GM18951 (cell line): ENCODE data around the gene GDF15.
A peak's percentile ranks its signal among the peaks of the same experiment; 100 is the strongest.

Experiments
- POLR2A ChIP-seq: IDR thresholded peaks from 4 replicates; pipeline ENCODE4 v1.6.1; 2011; ENCODE audit warnings: mild to moderate bottlenecking; ENCODE audit not compliant: insufficient read length, insufficient read depth; ENCODE audit errors: extremely low read depth
- in situ Hi-C: fragments of 300-500 bp; cut with MboI; formaldehyde crosslinking; loops from one replicate; pipeline ENCODE4 v1.12.0; 2022; ENCODE audit warnings: low sequenced_read_pairs, mixed read lengths, inconsistent platforms; ENCODE audit not compliant: unreplicated experiment

GDF15 gene

DNA sequence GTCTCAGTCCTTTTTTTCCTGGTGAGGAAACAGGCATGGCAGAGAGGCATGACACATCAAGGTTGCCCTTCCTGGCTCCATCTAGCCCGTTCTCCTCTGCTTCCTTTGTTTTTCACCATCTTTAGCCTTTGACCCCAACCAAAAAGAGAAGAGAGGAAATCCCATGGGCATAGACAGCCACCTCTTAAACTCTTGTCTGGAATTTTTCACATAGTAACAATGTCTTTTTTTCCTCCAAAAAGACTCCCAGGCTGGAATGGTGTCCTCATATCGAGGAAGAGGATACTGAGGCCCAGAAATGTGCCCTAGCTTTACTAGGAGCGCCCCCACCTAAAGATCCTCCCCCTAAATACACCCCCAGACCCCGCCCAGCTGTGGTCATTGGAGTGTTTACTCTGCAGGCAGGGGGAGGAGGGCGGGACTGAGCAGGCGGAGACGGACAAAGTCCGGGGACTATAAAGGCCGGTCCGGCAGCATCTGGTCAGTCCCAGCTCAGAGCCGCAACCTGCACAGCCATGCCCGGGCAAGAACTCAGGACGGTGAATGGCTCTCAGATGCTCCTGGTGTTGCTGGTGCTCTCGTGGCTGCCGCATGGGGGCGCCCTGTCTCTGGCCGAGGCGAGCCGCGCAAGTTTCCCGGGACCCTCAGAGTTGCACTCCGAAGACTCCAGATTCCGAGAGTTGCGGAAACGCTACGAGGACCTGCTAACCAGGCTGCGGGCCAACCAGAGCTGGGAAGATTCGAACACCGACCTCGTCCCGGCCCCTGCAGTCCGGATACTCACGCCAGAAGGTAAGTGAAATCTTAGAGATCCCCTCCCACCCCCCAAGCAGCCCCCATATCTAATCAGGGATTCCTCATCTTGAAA, at the start of gene GDF15:
TSS of gene GDF15 (plus strand) at position 484 of the 868 bp plus-strand sequence. CDS start at position 516, 32 bp downstream.
- TF ChIP-seq POLR2A, result peak; percentile 70
- in situ Hi-C loops, result no loop called here

GRCh38 chr19:18338541-18338940, 47.4 kb upstream of the GDF15 start:
- in situ Hi-C loops, result no loop called here

GRCh38 chr19:18339723-18340122, 46.2 kb upstream of the GDF15 start:
- no peak for TF ChIP-seq POLR2A
- in situ Hi-C loops, result no loop called here

More at GRCh38 chr19:18338541-18338940, 47.4 kb upstream of the GDF15 start:
- TF ChIP-seq POLR2A, result no peak

DNA sequence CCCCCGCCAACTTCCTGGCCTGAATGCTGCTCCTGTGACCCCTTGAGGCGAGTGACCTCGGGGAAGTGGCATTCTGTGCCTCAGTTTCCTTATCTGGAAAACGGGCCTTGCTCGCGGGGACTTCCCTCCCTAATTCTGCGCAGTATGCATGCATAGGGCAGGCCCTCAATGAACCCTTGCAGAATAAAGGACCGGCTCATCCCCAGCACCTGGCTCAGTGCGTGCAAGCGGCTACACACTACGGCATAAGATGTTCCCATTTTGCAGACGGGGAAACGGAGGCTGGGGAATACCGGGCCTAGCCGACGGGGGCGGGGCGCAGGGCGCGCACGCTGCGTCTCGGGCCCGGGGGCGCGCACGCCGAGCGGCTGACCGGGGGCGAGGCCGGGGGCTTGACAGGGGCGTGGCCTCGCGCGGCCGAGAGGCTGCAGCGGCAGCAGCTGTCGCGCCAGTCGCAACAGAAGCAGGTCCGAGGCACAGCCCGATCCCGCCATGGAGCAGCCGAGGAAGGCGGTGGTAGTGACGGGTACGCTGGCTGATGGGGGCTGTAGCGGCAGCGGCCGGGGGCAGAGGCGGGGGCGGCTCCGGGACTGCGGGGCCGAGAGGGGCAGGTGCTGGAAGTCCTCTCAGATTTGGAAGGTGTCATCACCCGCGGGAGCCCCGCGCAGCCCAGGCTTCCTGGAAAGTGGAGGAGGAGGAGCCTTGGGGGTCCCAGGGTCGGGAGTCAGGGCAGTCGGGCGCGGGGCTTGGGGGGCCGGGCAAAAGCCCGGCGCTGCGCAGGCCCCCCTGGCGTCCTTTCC, 45.6 kb upstream of the GDF15 start, which contains the start of gene PGPEP1:
TSS of gene PGPEP1 (plus strand) at position 409 of the 800 bp plus-strand sequence. CDS start at position 493, 84 bp downstream.
- in situ Hi-C loops, result no loop called here
- peak; percentile 82 for TF ChIP-seq POLR2A

DNA sequence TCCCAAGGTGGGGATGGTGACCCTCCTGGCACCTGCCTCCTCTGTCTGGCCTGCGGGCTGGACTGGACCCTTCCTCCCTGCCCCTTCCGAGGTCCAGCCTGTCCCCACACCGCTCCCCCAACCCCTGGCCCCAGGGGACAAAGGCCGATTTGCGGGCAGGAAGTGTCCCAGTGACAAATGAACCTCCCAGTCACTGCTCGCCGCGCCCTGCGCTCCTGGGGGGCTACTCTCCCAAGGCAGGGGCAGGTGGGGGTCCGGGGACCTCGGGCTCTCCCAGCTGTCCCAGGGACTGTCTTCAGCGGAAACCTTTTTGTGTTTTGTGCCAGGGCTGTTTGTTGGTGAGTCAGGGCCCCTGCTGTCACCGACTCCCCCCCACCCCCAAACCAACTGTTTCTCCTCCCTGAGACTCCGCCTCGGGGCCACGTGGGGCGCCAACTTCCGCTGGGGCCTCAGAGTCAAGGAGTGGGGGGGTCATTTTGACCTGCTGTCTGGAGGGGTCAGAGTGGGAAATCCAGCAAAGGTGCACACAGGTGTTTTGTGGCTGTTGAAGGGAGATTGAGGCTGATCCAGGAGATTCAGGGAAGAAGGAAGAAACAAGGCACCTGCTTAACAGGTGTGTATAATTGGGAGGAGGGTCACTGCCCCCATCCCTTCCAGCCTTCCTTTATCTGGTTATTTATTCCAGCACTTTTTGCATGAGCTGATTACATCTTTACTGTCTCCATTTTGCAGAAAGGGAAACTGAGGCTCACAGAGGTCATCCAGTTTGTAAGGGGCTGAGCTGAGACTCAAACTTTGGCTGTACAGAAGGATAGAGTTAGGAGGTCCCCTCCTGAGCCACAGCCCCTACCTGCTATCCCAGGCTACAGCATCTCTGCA, 44.7 kb upstream of the GDF15 start:
- in situ Hi-C loops, result no loop called here
- peak; percentile 42 for TF ChIP-seq POLR2A

DNA sequence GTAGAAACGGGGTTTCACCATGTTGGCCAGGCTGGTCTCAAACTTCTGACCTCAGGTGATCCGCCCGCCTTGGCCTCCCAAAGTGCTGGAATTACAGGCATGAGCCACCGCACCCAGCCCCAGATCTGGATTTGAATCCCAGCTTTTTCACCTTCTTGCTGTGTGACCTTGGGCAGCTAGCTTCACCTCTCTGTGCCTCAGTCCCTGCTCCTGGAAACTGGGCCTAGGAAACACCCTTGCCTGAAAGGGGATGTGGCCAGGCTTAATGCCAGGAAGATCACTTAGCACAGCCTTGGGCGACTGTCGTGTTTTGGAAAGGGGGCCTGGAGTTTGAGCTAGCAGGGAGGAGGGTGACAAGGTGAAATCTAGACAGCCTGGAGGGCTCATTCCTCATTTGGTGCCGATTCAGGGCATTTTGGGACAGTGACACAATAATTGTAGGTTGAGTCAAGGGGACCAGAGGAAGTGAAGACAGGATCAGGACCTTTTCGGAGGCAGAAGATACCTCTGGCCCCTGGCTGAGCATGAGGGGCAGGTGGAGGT, 43.8 kb upstream of the GDF15 start:
- TF ChIP-seq POLR2A, result no peak
- in situ Hi-C loops, result no loop called here

DNA sequence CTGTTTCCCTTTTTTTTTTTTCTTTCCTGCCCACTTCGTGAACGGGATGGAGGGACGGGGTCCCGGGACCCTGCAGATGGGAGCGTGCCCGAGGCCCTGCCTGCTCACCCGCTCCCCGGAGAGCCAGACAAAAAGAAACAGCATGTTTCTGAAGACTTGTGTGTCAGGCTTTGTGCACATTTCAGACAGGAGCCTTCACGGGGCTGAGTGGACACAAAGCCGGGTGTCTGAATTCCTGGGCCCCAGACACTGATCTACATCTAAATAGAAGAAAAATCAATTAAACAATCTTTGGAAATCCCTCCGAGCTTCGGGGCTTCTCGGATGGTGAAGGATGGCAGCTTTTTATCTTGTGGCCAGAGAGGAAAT, 41.4 kb upstream of the GDF15 start:
- TF ChIP-seq POLR2A, result no peak
- in situ Hi-C loops, result no loop called here

GRCh38 chr19:18345296-18345695, 40.7 kb upstream of the GDF15 start:
- no peak for TF ChIP-seq POLR2A
- in situ Hi-C loops, result loop anchor here (5.0 kb wide), 1 partner anchor 67 kb away; no protein-coding TSS in a partner anchor

DNA sequence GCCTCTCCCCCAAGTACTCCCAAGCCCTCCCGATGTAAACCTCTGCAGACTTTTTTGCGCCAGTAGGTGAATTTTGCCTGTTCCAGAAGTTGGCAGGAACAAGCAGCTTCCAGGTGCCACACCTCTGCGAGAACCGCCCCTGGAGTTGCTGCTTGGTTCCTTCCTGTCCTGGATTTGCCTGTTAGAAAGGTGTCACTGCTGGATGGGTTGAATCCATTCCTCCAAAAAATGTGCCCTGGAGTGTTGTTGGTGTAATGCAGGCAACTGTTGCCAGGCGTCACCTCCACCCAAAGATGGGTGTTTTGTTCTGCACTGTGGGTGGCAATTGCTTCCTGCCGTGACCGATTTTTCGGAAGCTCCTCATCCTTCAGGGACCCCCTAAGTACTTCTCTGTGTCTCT, 39.9 kb upstream of the GDF15 start:
- TF ChIP-seq POLR2A, result no peak
- in situ Hi-C loops, result loop anchor here (5.0 kb wide), 1 partner anchor 66 kb away; no protein-coding TSS in a partner anchor

DNA sequence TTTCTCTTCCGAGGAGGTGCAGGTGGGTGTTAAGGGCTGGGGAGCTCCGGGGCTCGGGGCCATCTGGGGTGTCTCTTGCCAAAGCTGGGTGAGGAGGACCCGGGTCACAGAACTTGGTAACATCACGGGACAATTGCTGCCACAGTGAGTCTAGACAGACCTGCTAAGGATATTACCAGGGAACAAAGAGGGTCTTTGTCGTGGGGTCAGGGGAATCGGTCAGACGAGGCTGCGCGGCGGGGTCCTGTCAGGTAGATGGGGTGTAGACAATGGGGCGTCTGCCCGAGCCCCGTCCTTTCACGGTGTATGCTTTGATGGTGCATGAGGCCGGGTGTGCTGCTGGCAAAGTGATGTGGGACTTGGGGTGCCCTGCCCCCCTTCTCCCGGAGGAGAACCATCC, 37.8 kb upstream of the GDF15 start:
- TF ChIP-seq POLR2A, result no peak
- in situ Hi-C loops, result loop anchor here (5.0 kb wide), 1 partner anchor 64 kb away; no protein-coding TSS in a partner anchor

DNA sequence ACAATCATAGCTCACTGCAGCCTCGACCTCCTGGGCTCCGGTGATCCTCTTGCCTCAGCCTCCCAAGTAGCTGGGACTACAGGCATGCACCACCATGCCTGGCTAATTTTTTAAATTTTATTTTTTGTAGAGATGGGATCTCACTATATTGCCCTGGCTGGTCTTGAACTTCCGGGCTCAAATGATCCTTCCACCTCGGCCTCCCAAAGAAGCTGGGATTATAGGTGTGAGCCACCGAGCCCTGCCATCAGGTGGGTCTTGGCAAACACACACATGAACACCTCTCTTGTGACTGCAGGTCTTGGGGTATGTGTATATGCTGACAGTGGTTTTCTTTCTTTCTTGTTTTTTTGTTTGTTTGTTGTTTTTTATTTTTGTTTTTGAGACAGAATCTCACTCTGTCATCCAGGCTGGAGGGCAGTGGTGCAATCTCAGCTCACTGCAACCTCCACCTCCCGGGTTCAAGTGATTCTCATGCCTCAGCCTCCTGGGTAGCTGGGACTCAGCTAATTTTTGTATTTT, 37.1 kb upstream of the GDF15 start:
- in situ Hi-C loops, result loop anchor here (5.0 kb wide), 1 partner anchor 63 kb away; no protein-coding TSS in a partner anchor

- in situ Hi-C loops, result loop anchor here (5.0 kb wide), 1 partner anchor 63 kb away; no protein-coding TSS in a partner anchor
- no peak for TF ChIP-seq POLR2A
Observed at GRCh38 chr19:18349524-18350128, 36.3 kb upstream of the GDF15 start.
